H1 (cell line): ENCODE results near the gene PLEKHA1. TPM values are rescaled to one million over a fixed set of nuclear protein-coding genes. Genes with fewer than 3 reads are reported as not detected.

Experiments used
- BACH1 ChIP-seq: IDR thresholded peaks from 2 replicates; pipeline ENCODE4 v1.6.1; 2012; ENCODE audit warnings: low read length, improper control_type of control experiment
- CEBPB ChIP-seq: IDR thresholded peaks from 2 replicates; pipeline ENCODE4 v1.6.1; 2012; ENCODE audit warnings: low read depth, low read length
- CHD7 ChIP-seq: fragments of 300-600 bp; sonication (generic); IDR thresholded peaks from 2 replicates; pipeline ENCODE4 v1.7.1; 2012; ENCODE audit warnings: low read length, moderate library complexity, mild to moderate bottlenecking, inconsistent platforms; ENCODE audit not compliant: insufficient replicate concordance
- CTBP2 ChIP-seq: IDR thresholded peaks from 2 replicates; pipeline ENCODE4 v1.7.0; 2011; ENCODE audit warnings: borderline replicate concordance, mild to moderate bottlenecking, moderate library complexity, mixed read lengths, low read length; ENCODE audit not compliant: insufficient read depth, insufficient read length
- JUND ChIP-seq: IDR thresholded peaks from 2 replicates; pipeline ENCODE4 v1.6.1; 2011; ENCODE audit warnings: mild to moderate bottlenecking, improper control_type of control experiment, low read length
- NANOG ChIP-seq: IDR thresholded peaks from 2 replicates; pipeline ENCODE4 v1.6.1; 2011; ENCODE audit warnings: low read length, low read depth, mild to moderate bottlenecking, inconsistent platforms; ENCODE audit not compliant: insufficient read depth, poor library complexity, severe bottlenecking
- RAD21 ChIP-seq, 2 experiments: IDR thresholded peaks in 1 of 2; conservative IDR thresholded peaks in 1 of 2; 2 replicates each; pipeline ENCODE4 v1.6.1; 2011; ENCODE audit warnings: low read depth in 2 of 2, low read length in 2 of 2, improper control_type of control experiment in 1 of 2, inconsistent platforms in 1 of 2, mild to moderate bottlenecking in 1 of 2, moderate library complexity in 1 of 2
- RNF2 ChIP-seq: fragments of 200-900, 300-1000 bp; sonication (generic); IDR thresholded peaks from 2 replicates; pipeline ENCODE4 v1.7.1; 2016; ENCODE audit warnings: borderline replicate concordance, low read depth, mild to moderate bottlenecking, antibody characterized with exemption, low read length; ENCODE audit not compliant: poor library complexity, severe bottlenecking; ENCODE audit errors: missing control alignments
- SIX5 ChIP-seq: IDR thresholded peaks from 2 replicates; pipeline ENCODE4 v1.6.1; 2011; ENCODE audit warnings: mild to moderate bottlenecking, low read depth, low read length
- TAF1 ChIP-seq: IDR thresholded peaks from 2 replicates; pipeline ENCODE4 v1.6.1; 2011; ENCODE audit warnings: mild to moderate bottlenecking, low read depth, low read length
- polyA plus RNA-seq, 7 experiments: library from polyadenylated mRNA; depleted of rRNA in 3 of 7; stranded (reverse) in 5 of 7; unstranded in 2 of 7; fragments of >200 nt in 5 of 7; fragments of 200-250 nt in 2 of 7; gene quantifications; 1 replicate in 5 of 7; 2 replicates in 1 of 7; 4 replicates in 1 of 7; pipeline versions ENCODE4 v1.2.1 to v1.2.3, GENCODE V29; 2011 to 2013; ENCODE audit warnings: missing spikeins in 2 of 7, mixed read lengths in 2 of 7
- total RNA-seq: library from RNA; stranded (reverse); fragmentation: NEBNext Ultra II Directional; extraction: Animal tissue kit (Norgen Biotek cat#: 25700); gene quantifications from 2 replicates; pipeline ENCODE4 v1.2.1, GENCODE V29; 2021

Gene PLEKHA1
- total and polyA plus RNA-seq, 2 of the 8 experiments (the other 6 are each of a cell fraction or from before 2014, with no cell fraction given), result 15.6 to 39.7 TPM

GRCh38 chr10:122390271-122390670 lies 15.8 kb downstream of the PLEKHA1 start (continued):
- no peak for TF ChIP-seq CHD7
- TF ChIP-seq SIX5, result no peak
- TF ChIP-seq CTBP2, result no peak
- no peak for TF ChIP-seq BACH1
- no peak for TF ChIP-seq CEBPB
- no peak for TF ChIP-seq TAF1
- TF ChIP-seq JUND, result no peak
- TF ChIP-seq NANOG, result no peak
- no peak for TF ChIP-seq RAD21 (IDR thresholded peaks at IDR 0.05 in 1 of 2, conservative IDR thresholded peaks at IDR 0.05 in 1 of 2; ENCODE audit: low read depth in 2 of 2, low read length in 2 of 2)
- TF ChIP-seq RNF2, result no peak
